Measurements from ENCODE around the gene FOXL3. TPM values are rescaled to one million over a fixed set of nuclear protein-coding genes. Genes with fewer than 3 reads are reported as not detected.
"Not testable (repeated sequence)": the region's sequence is repeated elsewhere in the genome, so short reads cannot be mapped to it uniquely, and the experiment has no call there.

Gene FOXL3
- total RNA-seq, 1 experiment from 2014 or later: not detected

DNA sequence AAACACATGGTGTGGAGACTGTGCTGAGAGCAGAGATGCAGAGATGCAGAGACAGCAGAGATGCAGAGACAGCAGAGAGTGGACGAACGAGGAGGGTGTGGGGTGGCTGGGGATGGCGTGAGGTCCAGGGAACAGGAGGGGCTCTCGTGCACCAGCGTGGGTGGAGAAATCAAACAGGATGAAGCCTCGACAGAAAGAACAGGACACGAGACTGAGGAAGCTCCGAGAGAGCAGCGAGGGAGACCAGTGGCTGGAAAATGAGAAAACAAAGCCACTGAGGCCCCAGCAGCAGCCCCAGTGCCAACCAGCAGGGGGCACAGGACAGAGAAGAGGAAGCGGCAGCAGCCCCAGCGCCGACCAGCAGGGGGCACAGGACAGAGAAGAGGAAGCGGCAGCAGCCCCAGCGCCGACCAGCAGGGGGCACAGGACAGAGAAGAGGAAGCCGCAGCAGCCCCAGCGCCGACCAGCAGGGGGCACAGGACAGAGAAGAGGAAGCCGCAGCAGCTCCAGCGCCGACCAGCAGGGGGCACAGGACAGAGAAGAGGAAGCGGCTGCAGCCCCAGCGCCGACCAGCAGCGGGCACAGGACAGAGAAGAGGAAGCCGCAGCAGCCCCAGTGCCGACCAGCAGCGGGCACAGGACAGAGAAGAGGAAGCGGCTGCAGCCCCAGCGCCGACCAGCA, 27.2 kb upstream of the FOXL3 start:
- H3K36me3 Mint-ChIP-seq (ENCODE audit: insufficient read depth in 1 of 3, low read depth in 3 of 3): peaks cover 53 to 62% (median 59%) of the 10 kb centered on the region in 3 experiments
- TF ChIP-seq, protein P1, sequence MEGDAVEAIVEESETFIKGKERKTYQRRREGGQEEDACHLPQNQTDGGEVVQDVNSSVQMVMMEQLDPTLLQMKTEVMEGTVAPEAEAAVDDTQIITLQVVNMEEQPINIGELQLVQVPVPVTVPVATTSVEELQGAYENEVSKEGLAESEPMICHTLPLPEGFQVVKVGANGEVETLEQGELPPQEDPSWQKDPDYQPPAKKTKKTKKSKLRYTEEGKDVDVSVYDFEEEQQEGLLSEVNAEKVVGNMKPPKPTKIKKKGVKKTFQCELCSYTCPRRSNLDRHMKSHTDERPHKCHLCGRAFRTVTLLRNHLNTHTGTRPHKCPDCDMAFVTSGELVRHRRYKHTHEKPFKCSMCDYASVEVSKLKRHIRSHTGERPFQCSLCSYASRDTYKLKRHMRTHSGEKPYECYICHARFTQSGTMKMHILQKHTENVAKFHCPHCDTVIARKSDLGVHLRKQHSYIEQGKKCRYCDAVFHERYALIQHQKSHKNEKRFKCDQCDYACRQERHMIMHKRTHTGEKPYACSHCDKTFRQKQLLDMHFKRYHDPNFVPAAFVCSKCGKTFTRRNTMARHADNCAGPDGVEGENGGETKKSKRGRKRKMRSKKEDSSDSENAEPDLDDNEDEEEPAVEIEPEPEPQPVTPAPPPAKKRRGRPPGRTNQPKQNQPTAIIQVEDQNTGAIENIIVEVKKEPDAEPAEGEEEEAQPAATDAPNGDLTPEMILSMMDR (conservative IDR thresholded peaks at IDR 0.05): peak; percentile 64
- H3K4me1 Mint-ChIP-seq; H3T11ph ChIP-seq (ENCODE audit: low read length); H3K27ac ChIP-seq (ENCODE audit: insufficient read length, low read depth, low read length); H4K91ac ChIP-seq (ENCODE audit: insufficient read length, low read depth, low read length); H4K5ac ChIP-seq (ENCODE audit: insufficient read length, low read depth, low read length); H3K27me3 ChIP-seq (ENCODE audit: insufficient read depth, low read length); H4K8ac ChIP-seq (replicated peaks; ENCODE audit: insufficient read length, low read depth, low read length); H2BK5ac ChIP-seq (ENCODE audit: insufficient read length, low read length); H3K4me2 ChIP-seq (ENCODE audit: insufficient read depth, insufficient read length, low read length); H3K4ac ChIP-seq (ENCODE audit: low read depth, low read length); H4K20me1 ChIP-seq (ENCODE audit: control insufficient read depth, insufficient read depth, insufficient read length); H3K23me2 ChIP-seq (ENCODE audit: insufficient read length, low read depth, low read length, poor library complexity, severe bottlenecking); DNase-seq; H2BK20ac ChIP-seq (ENCODE audit: low read depth, low read length, poor library complexity, severe bottlenecking); H3K9ac ChIP-seq (ENCODE audit: extremely low read depth, insufficient read length, low read length); H3K79me2 ChIP-seq (ENCODE audit: insufficient read depth, low read length); H3K18ac ChIP-seq (ENCODE audit: insufficient read length, low read depth, low read length); H3K4me1 ChIP-seq (ENCODE audit: insufficient read depth, low read length); H2BK15ac ChIP-seq (ENCODE audit: low read depth, low read length); H3K56ac ChIP-seq (ENCODE audit: insufficient read length, low read depth, low read length); H3K79me1 ChIP-seq (ENCODE audit: insufficient read depth, low read depth, low read length, poor library complexity, severe bottlenecking); H3K23ac ChIP-seq (ENCODE audit: insufficient read length, low read depth, low read length); H3K14ac ChIP-seq (ENCODE audit: insufficient read depth, low read length); H2BK12ac ChIP-seq (ENCODE audit: insufficient read length, low read depth, low read length); H2BK120ac ChIP-seq (ENCODE audit: low read depth, low read length, poor library complexity, severe bottlenecking); H2AFZ ChIP-seq (ENCODE audit: low read length); H2AK5ac ChIP-seq (ENCODE audit: insufficient read length, low read length): not testable (repeated sequence)
- peaks cover 46% of the 10 kb centered on the region for H3K9me3 ChIP-seq (ENCODE audit: control insufficient read depth, low read depth, low read length)
- WGBS (ENCODE audit: extremely low coverage, insufficient read length, low lambda C conversion rate): no CpG with 5 or more reads among the region's 31 CpGs
- peak overlapping the region in 2 of 3 experiments; percentile 35 to 40; a peak in 1 of 7 replicates for H3K27ac Mint-ChIP-seq
- peaks cover 35% of the 10 kb centered on the region for H3K27me3 Mint-ChIP-seq (ENCODE audit: low read depth)
- peak overlapping the region in 1 of 2 experiments; percentile 3; a peak in 2 of 5 replicates for H3K4me3 Mint-ChIP-seq
- peaks cover 61 to 77% of the 10 kb centered on the region in 2 experiments for H3K9me3 Mint-ChIP-seq
